ENCODE measurements around the gene CLK2. TPM values are rescaled to one million over a fixed set of nuclear protein-coding genes. Genes with fewer than 3 reads are reported as not detected.

CLK2 gene
- total and polyA plus RNA-seq, 9 of the 15 experiments (the other 6 are each of a cell fraction or from before 2014, with no cell fraction given): 13.5 to 81.4 (median 39.6) TPM

DNA sequence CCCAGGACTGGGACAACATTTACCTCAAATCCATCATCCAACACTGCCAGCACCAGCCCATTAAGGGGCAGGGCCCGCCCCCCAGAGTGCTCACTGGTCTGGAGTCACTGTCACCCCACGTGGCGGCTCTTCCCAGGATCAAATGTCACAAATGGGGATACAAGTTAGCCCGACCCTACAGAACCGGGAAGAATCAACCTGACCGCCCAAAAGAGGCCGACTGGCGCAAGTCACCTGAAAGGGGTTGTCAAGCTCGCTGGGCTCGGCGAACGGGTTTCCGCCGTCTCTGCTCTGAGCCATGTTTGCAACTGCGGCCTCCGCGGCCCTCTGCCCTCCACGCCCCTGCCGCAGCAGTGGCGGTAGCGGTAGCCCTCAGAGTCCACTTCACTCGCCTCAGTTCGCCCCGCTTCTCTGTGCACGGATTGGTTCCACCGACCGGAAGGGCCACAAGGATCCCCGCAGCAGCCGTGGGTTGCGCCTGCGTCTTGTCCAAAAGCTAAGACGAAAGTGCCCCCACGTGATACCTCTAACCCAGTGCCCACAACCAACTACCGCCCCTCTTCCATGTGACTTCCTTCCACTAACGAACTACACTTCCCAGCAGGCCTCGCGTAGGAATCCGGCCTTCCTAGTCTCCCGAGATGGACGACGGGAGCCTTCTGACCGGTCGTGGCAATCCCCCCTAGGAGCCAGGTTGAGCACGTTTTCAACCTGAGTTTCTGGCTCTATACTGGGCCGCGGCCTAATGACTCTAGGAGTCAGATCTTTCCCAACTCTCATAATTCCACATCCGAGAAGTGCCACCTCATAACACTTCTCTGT is 11.2 kb downstream of the CLK2 start, which contains the start of gene SCAMP3 (continued):
- TF ChIP-seq, protein P1, sequence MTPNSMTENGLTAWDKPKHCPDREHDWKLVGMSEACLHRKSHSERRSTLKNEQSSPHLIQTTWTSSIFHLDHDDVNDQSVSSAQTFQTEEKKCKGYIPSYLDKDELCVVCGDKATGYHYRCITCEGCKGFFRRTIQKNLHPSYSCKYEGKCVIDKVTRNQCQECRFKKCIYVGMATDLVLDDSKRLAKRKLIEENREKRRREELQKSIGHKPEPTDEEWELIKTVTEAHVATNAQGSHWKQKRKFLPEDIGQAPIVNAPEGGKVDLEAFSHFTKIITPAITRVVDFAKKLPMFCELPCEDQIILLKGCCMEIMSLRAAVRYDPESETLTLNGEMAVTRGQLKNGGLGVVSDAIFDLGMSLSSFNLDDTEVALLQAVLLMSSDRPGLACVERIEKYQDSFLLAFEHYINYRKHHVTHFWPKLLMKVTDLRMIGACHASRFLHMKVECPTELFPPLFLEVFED (CRISPR knock-in tag; conservative IDR thresholded peaks at IDR 0.05): peak; percentile 94
- TF ChIP-seq RFX5 (IDR thresholded peaks at IDR 0.05; ENCODE audit: low read depth, low read length) (no peak), SPI1 (IDR thresholded peaks at IDR 0.05; ENCODE audit: borderline replicate concordance, low read depth, low read length) (peak; percentile 78; the same call in 1 of the 2 replicates), SUPT5H (IDR thresholded peaks at IDR 0.05) (peak; percentile 89), TCFL5 (CRISPR knock-in tag; conservative IDR thresholded peaks at IDR 0.05) (0 out of 2 replicates have a peak, but pooled peaks have one; percentile 32), FIP1L1 (IDR thresholded peaks at IDR 0.05; ENCODE audit: low read depth, low read length, poor library complexity, severe bottlenecking) (peak; percentile 82), ZNF23 (CRISPR knock-in tag; IDR thresholded peaks at IDR 0.05) (peak; percentile 79; the same call in 1 of the 2 replicates), NEUROD1 (IDR thresholded peaks at IDR 0.05; ENCODE audit: borderline replicate concordance, low read depth, low read length, partially characterized antibody) (peak; percentile 31), HDAC6 (IDR thresholded peaks at IDR 0.05; ENCODE audit: low read depth, low read length) (peak; percentile 20; the same call in 1 of the 2 replicates), NFATC3 (IDR thresholded peaks at IDR 0.05) (peak; percentile 98), TCF7L2 (IDR thresholded peaks at IDR 0.05; ENCODE audit: low read depth, low read length) (no peak), PHB (CRISPR knock-in tag; IDR thresholded peaks at IDR 0.05) (peak; percentile 76; the same call in 1 of the 2 replicates), PHF20 (IDR thresholded peaks at IDR 0.05; ENCODE audit: partially characterized antibody) (peak; percentile 73), ARID1B (IDR thresholded peaks at IDR 0.05) (peak; percentile 40; the same call in 1 of the 2 replicates), ASH1L (IDR thresholded peaks at IDR 0.05; ENCODE audit: borderline replicate concordance, low read depth, partially characterized antibody) (peak; percentile 40), BCOR (IDR thresholded peaks at IDR 0.05) (no peak), ATF7 (IDR thresholded peaks at IDR 0.05) (peak; percentile 74), BHLHE40 (IDR thresholded peaks at IDR 0.05; ENCODE audit: low read length) (peak; percentile 67), CHD1 (IDR thresholded peaks at IDR 0.05; ENCODE audit: low read length) (peak; percentile 61), KAT7 (CRISPR knock-in tag; IDR thresholded peaks at IDR 0.05; ENCODE audit: borderline replicate concordance) (peak; percentile 91; the same call in 1 of the 2 replicates), MXI1 (IDR thresholded peaks at IDR 0.05; ENCODE audit: low read depth, low read length) (peak; percentile 85), ZFX (CRISPR knock-in tag; IDR thresholded peaks at IDR 0.05) (peak; percentile 90), ZSCAN29 (IDR thresholded peaks at IDR 0.05) (no peak)
- TF ChIP-seq, protein P2, sequence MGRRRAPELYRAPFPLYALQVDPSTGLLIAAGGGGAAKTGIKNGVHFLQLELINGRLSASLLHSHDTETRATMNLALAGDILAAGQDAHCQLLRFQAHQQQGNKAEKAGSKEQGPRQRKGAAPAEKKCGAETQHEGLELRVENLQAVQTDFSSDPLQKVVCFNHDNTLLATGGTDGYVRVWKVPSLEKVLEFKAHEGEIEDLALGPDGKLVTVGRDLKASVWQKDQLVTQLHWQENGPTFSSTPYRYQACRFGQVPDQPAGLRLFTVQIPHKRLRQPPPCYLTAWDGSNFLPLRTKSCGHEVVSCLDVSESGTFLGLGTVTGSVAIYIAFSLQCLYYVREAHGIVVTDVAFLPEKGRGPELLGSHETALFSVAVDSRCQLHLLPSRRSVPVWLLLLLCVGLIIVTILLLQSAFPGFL (CRISPR knock-in tag; IDR thresholded peaks at IDR 0.05): peak; percentile 98
- TF ChIP-seq, protein P3, sequence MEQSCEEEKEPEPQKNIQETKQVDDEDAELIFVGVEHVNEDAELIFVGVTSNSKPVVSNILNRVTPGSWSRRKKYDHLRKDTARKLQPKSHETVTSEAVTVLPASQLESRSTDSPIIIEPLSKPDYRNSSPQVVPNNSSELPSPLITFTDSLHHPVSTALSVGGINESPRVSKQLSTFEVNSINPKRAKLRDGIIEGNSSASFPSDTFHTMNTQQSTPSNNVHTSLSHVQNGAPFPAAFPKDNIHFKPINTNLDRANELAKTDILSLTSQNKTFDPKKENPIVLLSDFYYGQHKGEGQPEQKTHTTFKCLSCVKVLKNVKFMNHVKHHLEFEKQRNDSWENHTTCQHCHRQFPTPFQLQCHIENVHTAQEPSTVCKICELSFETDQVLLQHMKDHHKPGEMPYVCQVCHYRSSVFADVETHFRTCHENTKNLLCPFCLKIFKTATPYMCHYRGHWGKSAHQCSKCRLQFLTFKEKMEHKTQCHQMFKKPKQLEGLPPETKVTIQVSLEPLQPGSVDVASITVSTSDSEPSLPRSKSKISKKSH (CRISPR knock-in tag; IDR thresholded peaks at IDR 0.05): peak; percentile 81; the same call in 1 of the 2 replicates
